ENCODE data around the gene MDFIC2. TPM values are rescaled to one million over a fixed set of nuclear protein-coding genes. Genes with fewer than 3 reads are reported as not detected.

Gene MDFIC2
- polyA plus RNA-seq, 2 of the 4 experiments (the other 2 are of a cell fraction), result not detected

- no peak overlapping the region for H3K4me3 ChIP-seq
- no peak for TF ChIP-seq CHD2 (IDR thresholded peaks at IDR 0.05; ENCODE audit: low read length, partially characterized antibody)
- TF ChIP-seq HDAC2 (IDR thresholded peaks at IDR 0.05), result no peak
- TF ChIP-seq HOXB13 (CRISPR knock-in tag; IDR thresholded peaks at IDR 0.05; ENCODE audit: low read depth), result no peak
- no peak for TF ChIP-seq RFX5 (IDR thresholded peaks at IDR 0.05)
- TF ChIP-seq EHF (CRISPR knock-in tag; IDR thresholded peaks at IDR 0.05), result no peak
- TF ChIP-seq FOSL2 (IDR thresholded peaks at IDR 0.05), result no peak
- no peak for TF ChIP-seq FOSL2 (CRISPR knock-in tag; IDR thresholded peaks at IDR 0.05)
- TF ChIP-seq ZSCAN20 (CRISPR knock-in tag; IDR thresholded peaks at IDR 0.05), result no peak
- no peak for TF ChIP-seq ZC3H11A (IDR thresholded peaks at IDR 0.05)
- TF ChIP-seq GATA3 (IDR thresholded peaks at IDR 0.05; ENCODE audit: borderline replicate concordance), result no peak
- no peak for TF ChIP-seq PHF8 (IDR thresholded peaks at IDR 0.05; ENCODE audit: borderline replicate concordance, low read depth)
- no peak for TF ChIP-seq NFE2L2 (conservative IDR thresholded peaks at IDR 0.05; ENCODE audit: low read length)
- TF ChIP-seq HES2 (IDR thresholded peaks at IDR 0.05), result no peak
- no peak for TF ChIP-seq USF2 (IDR thresholded peaks at IDR 0.05)
- no peak for TF ChIP-seq BCL3 (IDR thresholded peaks at IDR 0.05)
- TF ChIP-seq ZFP36 (IDR thresholded peaks at IDR 0.05; ENCODE audit: borderline replicate concordance, partially characterized antibody), result no peak
- no peak for TF ChIP-seq ATOH8 (CRISPR knock-in tag; IDR thresholded peaks at IDR 0.05; ENCODE audit: low read depth)
- TF ChIP-seq HEYL (CRISPR knock-in tag; IDR thresholded peaks at IDR 0.05), result no peak
- no peak for TF ChIP-seq E2F6 (IDR thresholded peaks at IDR 0.05; ENCODE audit: borderline replicate concordance, low read depth)
- no peak for TF ChIP-seq HOXA7 (CRISPR knock-in tag; IDR thresholded peaks at IDR 0.05)
- CTCF ChIA-PET, result no interaction called here
- no peak for DNase-seq (ENCODE audit: low read depth in 1 of 2, low spot score in 1 of 2)
- H3K4me2 ChIP-seq, result no peak overlapping the region
- no peak for ATAC-seq
- no peak overlapping the region for H3K27ac ChIP-seq
- H3K9me3 ChIP-seq, result peaks cover 7% of the 10 kb centered on the region; the same call in 1 of the 3 replicates
- peaks cover 18% of the 10 kb centered on the region; the same call in 2 of the 3 replicates for H3K4me1 ChIP-seq
- WGBS (ENCODE audit: missing lambda C conversion rate), result 94% methylated on average over 4 of the region's 4 CpGs
- POLR2A ChIA-PET, result no interaction called here
- FAIRE-seq, result no peak
Observed at GRCh38 chr3:70245746-70246525, 66.5 kb downstream of the MDFIC2 start.

- Histone ChIP-seq H3K4me2 (no peak overlapping the region), H3K9me3 (peaks cover 7% of the 10 kb centered on the region; the same call in 1 of the 3 replicates), H3K4me1 (peaks cover 8% of the 10 kb centered on the region; the same call in 2 of the 3 replicates), H3K27ac (no peak overlapping the region), H3K4me3 (no peak overlapping the region)
- ChIA-PET POLR2A (no interaction called here), CTCF (no interaction called here)
- FAIRE-seq (no peak), DNase-seq (ENCODE audit: low read depth in 1 of 2, low spot score in 1 of 2) (no peak), ATAC-seq (no peak)
- 87% methylated on average over 2 of the region's 2 CpGs for WGBS (ENCODE audit: missing lambda C conversion rate)
- no peak for TF ChIP-seq HDAC2 (IDR thresholded peaks at IDR 0.05)
- no peak for TF ChIP-seq ZFP36 (IDR thresholded peaks at IDR 0.05; ENCODE audit: borderline replicate concordance, partially characterized antibody)
- no peak for TF ChIP-seq CHD4 (IDR thresholded peaks at IDR 0.05; ENCODE audit: borderline replicate concordance)
- no peak for TF ChIP-seq SREBF2 (IDR thresholded peaks at IDR 0.05)
- no peak for TF ChIP-seq ESRRA (IDR thresholded peaks at IDR 0.05; ENCODE audit: borderline replicate concordance, low read length)
- no peak for TF ChIP-seq POLR2A (IDR thresholded peaks at IDR 0.05; ENCODE audit: low read length)
- no peak for TF ChIP-seq HOXB5 (CRISPR knock-in tag; IDR thresholded peaks at IDR 0.05)
Observed at GRCh38 chr3:70244422-70244821, 68.0 kb downstream of the MDFIC2 start.
